ENCODE results near the gene SULF2. TPM values are rescaled to one million over a fixed set of nuclear protein-coding genes. Genes with fewer than 3 reads are reported as not detected.
A peak's percentile ranks its signal among the peaks of the same experiment; 100 is the strongest.

SULF2 gene
- total RNA-seq, 1 experiment from 2014 or later = 0.69 TPM

GRCh38 chr20:47785854-47786764 is 828 bp upstream of the SULF2 start:
- ChIA-PET POLR2A (ENCODE audit: low non-redundant PET) (interaction anchor here (0.6 kb wide), 1 partner anchor 31 kb away, joined by 3 read pairs; no protein-coding TSS in a partner anchor), CTCF (interaction anchor here (0.6 to 1.6 kb wide), 4 partner anchors 108 to 834 kb away, joined by 3 to 11 read pairs (median 7); no protein-coding TSS in a partner anchor)
- H3K36me3 ChIP-seq (ENCODE audit: insufficient read depth, low read length, poor library complexity, severe bottlenecking) = no peaks in the 10 kb centered on the region
- H3K27me3 ChIP-seq (replicated peaks; ENCODE audit: insufficient read depth, low read depth, low read length, poor library complexity) = peaks cover 57% of the 10 kb centered on the region
- H3K4me1 ChIP-seq (ENCODE audit: insufficient read depth, low read length, poor library complexity, severe bottlenecking) = peaks cover 15% of the 10 kb centered on the region
- BruUV-seq (replicated peaks) = no TSS peak
- H3K27ac ChIP-seq (ENCODE audit: low read depth, low read length, poor library complexity, severe bottlenecking) = no peak overlapping the region
- TF ChIP-seq EZH2 (IDR thresholded peaks at IDR 0.05; ENCODE audit: borderline replicate concordance, low read depth, low read length, poor library complexity, severe bottlenecking) (peak; percentile 90), CTCF (conservative IDR thresholded peaks at IDR 0.05; ENCODE audit: low read depth, low read length) (peak; percentile 67)
- H3K9me3 ChIP-seq (ENCODE audit: low read depth, low read length, poor library complexity, severe bottlenecking) = no peaks in the 10 kb centered on the region
- intact Hi-C loops (cut with micrococcal nuclease; ENCODE audit: unreplicated experiment) = loop anchor here (2.0 to 5.0 kb wide), 2 partner anchors 506 to 835 kb away; no protein-coding TSS in a partner anchor
- DNase-seq (ENCODE audit: low spot score) = peak; percentile 66
- H3K4me3 ChIP-seq (ENCODE audit: low read depth, low read length, poor library complexity, severe bottlenecking) = peak overlapping the region; percentile 35

- peak; percentile 49 for DNase-seq (ENCODE audit: low spot score)
- Histone ChIP-seq H3K36me3 (ENCODE audit: insufficient read depth, low read length, poor library complexity, severe bottlenecking) (no peaks in the 10 kb centered on the region), H3K27me3 (replicated peaks; ENCODE audit: insufficient read depth, low read depth, low read length, poor library complexity) (peaks cover 57% of the 10 kb centered on the region), H3K27ac (ENCODE audit: low read depth, low read length, poor library complexity, severe bottlenecking) (no peak overlapping the region), H3K4me1 (ENCODE audit: insufficient read depth, low read length, poor library complexity, severe bottlenecking) (peaks cover 15% of the 10 kb centered on the region), H3K4me3 (ENCODE audit: low read depth, low read length, poor library complexity, severe bottlenecking) (peak overlapping the region; percentile 39), H3K9me3 (ENCODE audit: low read depth, low read length, poor library complexity, severe bottlenecking) (no peaks in the 10 kb centered on the region)
- intact Hi-C loops (cut with micrococcal nuclease; ENCODE audit: unreplicated experiment) = loop anchor here (5.0 kb wide), 2 partner anchors 57 to 508 kb away; no protein-coding TSS in a partner anchor
- BruUV-seq (replicated peaks) = no TSS peak
- TF ChIP-seq EZH2 (IDR thresholded peaks at IDR 0.05; ENCODE audit: borderline replicate concordance, low read depth, low read length, poor library complexity, severe bottlenecking) (peak; percentile 89), CTCF (conservative IDR thresholded peaks at IDR 0.05; ENCODE audit: low read depth, low read length) (0 out of 2 replicates have a peak, but pooled peaks have one; percentile 19)
- ChIA-PET CTCF (no interaction called here), POLR2A (ENCODE audit: low non-redundant PET) (no interaction called here)
Observed at GRCh38 chr20:47784599-47785310, 526 bp downstream of the SULF2 start.

GRCh38 chr20:47783828-47784598 is 1.3 kb downstream of the SULF2 start:
- BruUV-seq (replicated peaks) = no TSS peak
- H3K4me3 ChIP-seq (ENCODE audit: low read depth, low read length, poor library complexity, severe bottlenecking) = no peak overlapping the region
- ChIA-PET POLR2A (ENCODE audit: low non-redundant PET) (no interaction called here), CTCF (no interaction called here)
- no peak for DNase-seq (ENCODE audit: low spot score)
- H3K27me3 ChIP-seq (replicated peaks; ENCODE audit: insufficient read depth, low read depth, low read length, poor library complexity) = peaks cover 55% of the 10 kb centered on the region
- no peaks in the 10 kb centered on the region for H3K9me3 ChIP-seq (ENCODE audit: low read depth, low read length, poor library complexity, severe bottlenecking)
- H3K27ac ChIP-seq (ENCODE audit: low read depth, low read length, poor library complexity, severe bottlenecking) = no peak overlapping the region
- H3K4me1 ChIP-seq (ENCODE audit: insufficient read depth, low read length, poor library complexity, severe bottlenecking) = peaks cover 15% of the 10 kb centered on the region
- intact Hi-C loops (cut with micrococcal nuclease; ENCODE audit: unreplicated experiment) = loop anchor here (5.0 kb wide), 1 partner anchor 57 kb away; no protein-coding TSS in a partner anchor
- no peaks in the 10 kb centered on the region for H3K36me3 ChIP-seq (ENCODE audit: insufficient read depth, low read length, poor library complexity, severe bottlenecking)
- TF ChIP-seq CTCF (conservative IDR thresholded peaks at IDR 0.05; ENCODE audit: low read depth, low read length) = no peak
- no peak for TF ChIP-seq EZH2 (IDR thresholded peaks at IDR 0.05; ENCODE audit: borderline replicate concordance, low read depth, low read length, poor library complexity, severe bottlenecking)
